GM18868 (cell line): ENCODE data around the gene CACNB4.

ENCODE experiments used
- ATAC-seq: cut with Tn5 transposase; IDR thresholded peaks from one replicate; pipeline ENCODE4 v1.9.1; 2021; ENCODE audit warnings: mild to moderate bottlenecking, moderate library complexity; ENCODE audit not compliant: unreplicated experiment

Gene CACNB4

GRCh38 chr2:152054593-152054992, 44.3 kb downstream of the CACNB4 start:
- ATAC-seq = no peak

- peak; percentile 30 for ATAC-seq
These were observed 47.4 kb downstream of the CACNB4 start for GRCh38 chr2:152051436-152051835.

- ATAC-seq = no peak
These were observed 47.9 kb downstream of the CACNB4 start for GRCh38 chr2:152050915-152051314.

GRCh38 chr2:152050341-152050740, 48.5 kb downstream of the CACNB4 start:
- ATAC-seq = no peak

GRCh38 chr2:152049541-152049940, 49.3 kb downstream of the CACNB4 start:
- peak; percentile 34 for ATAC-seq

- no peak for ATAC-seq
These were observed 50.9 kb downstream of the CACNB4 start for GRCh38 chr2:152047824-152048471.

GRCh38 chr2:152046940-152047339, 51.9 kb downstream of the CACNB4 start:
- peak; percentile 61 for ATAC-seq

- ATAC-seq = no peak
These were observed 55.9 kb downstream of the CACNB4 start for GRCh38 chr2:152042636-152043615.

- ATAC-seq = no peak
These were observed 60.3 kb downstream of the CACNB4 start for GRCh38 chr2:152038441-152038958.

GRCh38 chr2:152037743-152038435, 61.0 kb downstream of the CACNB4 start:
- ATAC-seq = no peak

GRCh38 chr2:152036611-152037469, 62.0 kb downstream of the CACNB4 start:
- peak; percentile 83 for ATAC-seq

- no peak for ATAC-seq
These were observed 64.5 kb downstream of the CACNB4 start for GRCh38 chr2:152034257-152034801.

- ATAC-seq = no peak
These were observed 65.6 kb downstream of the CACNB4 start for GRCh38 chr2:152033011-152033925.

GRCh38 chr2:152031747-152032306, 67.0 kb downstream of the CACNB4 start:
- ATAC-seq = peak; percentile 24

GRCh38 chr2:152030596-152031328, 68.1 kb downstream of the CACNB4 start:
- ATAC-seq = peak; percentile 61

GRCh38 chr2:152028182-152028862, 70.5 kb downstream of the CACNB4 start:
- ATAC-seq = peak; percentile 44

GRCh38 chr2:152025678-152026287, 73.1 kb downstream of the CACNB4 start:
- peak; percentile 80 for ATAC-seq
